HG03135 (cell line): ENCODE data around the gene C17orf50.

Source experiments
- ATAC-seq: cut with Tn5 transposase; IDR thresholded peaks from one replicate; pipeline ENCODE4 v1.9.1; 2021; ENCODE audit warnings: mild to moderate bottlenecking, moderate library complexity; ENCODE audit not compliant: unreplicated experiment

The C17orf50 gene

DNA sequence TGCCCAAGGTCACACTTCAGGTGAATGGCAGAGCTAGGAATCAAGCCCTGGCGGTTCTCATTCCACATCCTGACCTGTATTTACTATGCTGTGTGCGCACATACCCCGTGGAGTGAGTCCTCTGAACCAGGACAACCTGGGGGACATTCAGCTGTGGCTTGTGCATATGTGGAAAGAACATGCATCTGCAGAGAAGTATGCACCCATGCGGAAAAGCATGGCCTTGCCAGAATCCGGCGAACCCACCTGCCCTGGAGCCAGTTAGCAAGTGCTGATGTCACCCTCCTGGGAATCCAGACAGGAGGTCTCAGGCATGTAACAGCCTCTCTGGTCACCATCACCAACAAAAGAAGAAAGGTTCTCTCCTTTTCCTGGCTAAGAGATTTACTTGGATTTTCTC lies 27.3 kb upstream of the C17orf50 start:
- no peak for ATAC-seq

DNA sequence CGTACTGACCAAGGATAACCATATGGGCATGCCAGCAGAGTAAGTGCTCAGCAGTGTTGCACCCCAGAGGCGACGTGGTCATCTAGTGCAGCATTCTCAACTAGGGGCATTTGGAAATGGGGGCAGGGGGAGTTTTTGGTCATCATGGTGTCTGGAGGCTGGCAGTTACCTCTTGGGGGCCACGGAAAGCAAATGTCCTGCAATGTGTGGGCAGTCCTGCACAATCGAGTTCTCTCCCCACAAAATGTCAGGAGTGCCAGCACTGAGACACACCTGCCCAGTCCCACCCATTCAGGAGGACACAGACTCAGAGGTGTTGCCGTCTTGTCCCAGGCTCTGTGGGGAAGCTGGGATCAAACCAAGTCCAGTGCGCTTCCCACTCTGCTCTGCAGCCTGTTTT lies 26.3 kb upstream of the C17orf50 start:
- no peak for ATAC-seq

DNA sequence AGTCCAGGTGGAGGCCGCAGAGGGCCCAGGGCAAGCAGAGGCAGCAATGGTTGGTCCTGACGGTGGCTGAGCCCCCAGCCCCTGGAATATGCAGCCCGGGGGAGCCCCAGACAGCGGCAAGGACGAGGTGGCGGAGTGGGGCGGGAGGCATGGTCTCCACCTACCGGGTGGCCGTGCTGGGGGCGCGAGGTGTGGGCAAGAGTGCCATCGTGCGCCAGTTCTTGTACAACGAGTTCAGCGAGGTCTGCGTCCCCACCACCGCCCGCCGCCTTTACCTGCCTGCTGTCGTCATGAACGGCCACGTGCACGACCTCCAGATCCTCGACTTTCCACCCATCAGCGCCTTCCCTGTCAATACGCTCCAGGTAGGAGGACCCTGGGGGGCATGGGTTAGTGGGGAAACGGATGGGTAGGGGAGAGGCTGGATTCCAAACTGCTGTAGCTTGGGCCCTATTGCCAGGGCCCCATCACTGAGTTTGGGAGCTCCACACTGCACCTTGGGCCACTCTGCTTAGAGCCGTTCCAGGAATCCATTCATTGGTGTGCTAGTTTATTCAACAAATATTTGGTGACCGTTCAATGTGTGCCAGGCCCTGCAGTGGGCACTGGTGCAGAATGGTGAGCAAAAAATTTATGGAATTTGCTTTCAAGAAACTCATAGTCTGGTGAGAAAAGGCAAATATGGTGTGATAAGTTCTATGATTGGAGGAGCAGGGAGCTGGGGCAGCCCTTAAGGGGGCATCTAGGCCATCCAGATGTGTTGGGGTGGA lies 25.5 kb upstream of the C17orf50 start:
- ATAC-seq = no peak

DNA sequence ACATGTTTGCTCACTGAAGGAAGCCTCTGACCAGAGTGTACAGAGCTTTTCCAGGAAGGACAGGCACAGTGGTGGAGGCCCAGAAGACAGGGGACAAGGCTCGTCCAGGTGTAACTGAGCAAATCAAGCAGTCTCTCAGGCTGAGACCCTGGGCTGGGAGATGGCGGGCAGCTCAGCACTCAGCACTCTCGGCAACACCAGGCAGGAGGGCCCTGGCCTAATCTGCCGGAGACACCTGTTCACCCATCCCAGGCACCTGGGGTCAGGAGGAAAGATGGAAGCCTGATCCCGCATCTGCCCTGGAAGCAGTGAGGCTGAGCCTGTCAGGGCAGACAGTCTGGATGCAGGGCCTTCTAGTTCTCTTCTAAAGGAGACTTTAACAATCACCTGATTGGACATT lies 24.5 kb upstream of the C17orf50 start:
- ATAC-seq = no peak

GRCh38 chr17:35738519-35739133 lies 22.1 kb upstream of the C17orf50 start:
- ATAC-seq = no peak

- ATAC-seq = no peak
These were observed 20.5 kb upstream of the C17orf50 start for GRCh38 chr17:35740216-35740615.

DNA sequence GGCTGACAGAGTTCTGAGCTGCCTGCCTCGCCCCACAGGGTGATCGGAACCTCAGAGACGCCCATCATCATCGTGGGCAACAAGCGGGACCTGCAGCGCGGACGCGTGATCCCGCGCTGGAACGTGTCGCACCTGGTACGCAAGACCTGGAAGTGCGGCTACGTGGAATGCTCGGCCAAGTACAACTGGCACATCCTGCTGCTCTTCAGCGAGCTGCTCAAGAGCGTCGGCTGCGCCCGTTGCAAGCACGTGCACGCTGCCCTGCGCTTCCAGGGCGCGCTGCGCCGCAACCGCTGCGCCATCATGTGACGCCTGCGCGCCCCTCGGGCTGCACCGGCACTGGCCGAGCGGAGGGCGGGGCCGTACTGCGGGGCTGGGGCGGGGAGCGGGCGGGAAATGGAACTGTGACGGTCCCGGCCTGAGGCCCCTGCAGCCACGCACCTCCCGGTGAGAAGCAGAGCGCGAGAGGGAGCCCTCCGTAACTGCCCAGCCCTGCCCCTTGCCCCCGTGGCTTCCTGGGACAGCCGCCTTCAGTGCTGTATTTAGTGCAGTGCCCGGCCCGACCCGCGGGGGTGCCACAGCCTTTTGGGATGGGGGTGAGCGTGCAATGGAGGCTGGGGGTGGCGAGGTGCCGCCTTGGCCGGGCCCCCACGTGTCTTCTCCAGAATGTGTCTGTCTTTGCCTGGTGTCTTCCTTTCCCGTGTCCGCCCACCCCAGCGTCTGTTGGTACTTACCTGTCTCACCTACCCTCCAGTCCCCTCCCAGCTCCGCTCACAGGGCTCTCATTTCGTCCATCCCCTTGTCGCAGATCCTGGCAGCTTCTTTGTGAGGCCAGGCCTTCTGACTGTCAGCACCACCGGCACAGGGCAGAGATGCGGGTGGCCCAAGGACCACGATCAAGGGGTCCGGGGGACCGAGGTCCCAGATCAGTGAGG lies 19.4 kb upstream of the C17orf50 start:
- ATAC-seq = no peak

DNA sequence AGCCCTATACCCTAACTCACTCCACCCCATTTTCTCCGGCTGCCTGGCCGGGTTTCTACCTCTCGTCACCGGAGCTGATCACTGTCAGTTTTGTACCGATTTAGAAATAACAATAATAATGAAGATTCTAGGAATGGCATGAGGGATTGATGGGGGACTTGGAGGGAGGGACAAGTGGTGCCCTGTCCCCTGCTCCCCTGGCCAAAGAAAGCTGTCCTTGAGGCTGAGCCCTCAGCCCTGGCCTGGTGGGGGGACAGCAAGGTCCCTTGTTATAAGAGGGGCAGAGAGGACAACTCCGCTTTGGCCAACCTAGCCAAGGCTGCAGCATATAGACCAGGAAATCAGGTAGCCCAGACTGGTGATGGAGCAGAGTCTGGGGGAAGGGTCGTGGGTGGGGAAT lies 18.2 kb upstream of the C17orf50 start:
- no peak for ATAC-seq

DNA sequence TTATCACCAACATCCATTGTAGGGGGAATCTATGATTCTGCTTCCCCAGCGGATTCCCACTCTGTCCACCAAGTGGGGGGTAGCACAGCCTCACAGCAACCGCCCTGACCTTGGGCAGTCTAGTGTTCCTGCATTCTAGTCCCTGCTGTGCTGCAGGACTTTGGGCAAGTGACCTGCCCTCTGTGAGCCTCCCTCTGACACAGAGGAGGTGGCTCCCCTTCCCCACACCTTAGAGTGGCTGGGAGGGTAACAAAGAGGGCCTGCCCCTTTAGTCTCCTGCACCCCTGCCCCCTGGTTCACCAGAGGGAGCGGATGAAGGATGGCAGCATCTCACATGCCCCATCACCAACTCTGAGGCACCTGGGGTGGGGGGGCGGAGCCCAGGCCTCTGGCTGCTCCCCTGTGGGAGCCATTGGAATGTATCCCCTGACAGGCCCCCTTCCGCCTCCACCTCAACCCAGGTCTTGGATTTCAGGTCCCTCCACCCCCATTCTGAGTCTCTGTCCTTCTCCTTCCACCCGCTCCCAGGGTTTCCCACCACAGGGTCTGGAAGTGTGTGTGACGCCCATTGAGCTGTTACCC lies 17.7 kb upstream of the C17orf50 start:
- no peak for ATAC-seq

DNA sequence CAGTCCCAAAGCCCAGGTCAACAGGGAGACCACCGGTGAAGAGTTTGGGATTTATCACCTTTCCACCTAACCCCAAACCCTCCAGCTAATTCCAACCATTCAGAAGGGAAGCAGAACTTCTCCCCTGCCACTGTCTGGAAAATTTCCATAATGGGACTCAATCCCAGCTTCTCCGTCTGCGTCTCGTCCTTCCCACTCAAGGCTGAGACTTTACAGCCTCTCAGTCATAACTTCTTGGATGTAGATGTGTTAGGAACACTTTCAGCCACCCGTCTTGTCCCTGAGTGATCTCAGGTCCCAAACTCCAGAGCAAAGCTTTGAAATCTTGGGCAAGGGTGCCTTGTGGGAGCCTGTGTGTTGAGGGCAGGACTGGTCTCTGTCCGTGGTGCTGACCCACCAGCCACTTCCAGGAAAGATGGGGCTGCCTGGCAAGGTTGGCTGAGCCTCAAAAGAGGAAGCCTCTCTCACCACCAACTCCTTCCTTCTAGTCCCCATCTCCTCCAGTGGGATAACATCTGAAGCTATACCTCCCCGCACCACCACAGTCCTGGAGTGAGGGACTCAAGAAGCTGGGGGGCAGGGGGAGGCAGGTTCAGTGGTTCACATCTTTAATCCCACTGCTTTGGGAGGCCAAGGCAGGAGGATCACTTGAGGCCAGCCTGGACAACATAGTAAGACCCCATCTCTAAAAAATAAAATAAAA lies 16.9 kb upstream of the C17orf50 start:
- no peak for ATAC-seq

GRCh38 chr17:35744830-35745229 lies 15.9 kb upstream of the C17orf50 start:
- ATAC-seq = no peak

DNA sequence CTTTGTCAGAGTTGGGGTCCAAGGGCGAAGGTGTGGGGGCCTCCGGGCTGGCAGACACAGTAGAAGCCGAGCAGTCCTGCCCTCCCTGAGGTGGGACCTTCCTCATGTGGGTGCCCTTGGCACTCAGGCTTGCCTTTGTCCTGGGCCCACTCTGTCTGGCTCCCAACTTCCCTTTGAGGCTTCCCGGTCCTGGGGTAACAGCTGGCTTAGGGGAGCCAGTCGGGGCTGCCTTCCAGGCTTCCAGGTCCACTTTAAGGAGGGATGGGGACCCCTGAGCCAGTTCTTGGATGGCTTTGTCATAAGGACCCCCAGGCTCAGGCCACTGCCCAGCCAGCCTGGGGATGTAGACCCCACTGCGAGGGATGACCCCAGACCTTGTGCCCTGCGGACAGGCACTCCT lies 15.4 kb upstream of the C17orf50 start:
- no peak for ATAC-seq

- ATAC-seq = no peak
These were observed 14.9 kb upstream of the C17orf50 start for GRCh38 chr17:35745749-35746320.

- no peak for ATAC-seq
These were observed 13.1 kb upstream of the C17orf50 start for GRCh38 chr17:35747540-35748017.

DNA sequence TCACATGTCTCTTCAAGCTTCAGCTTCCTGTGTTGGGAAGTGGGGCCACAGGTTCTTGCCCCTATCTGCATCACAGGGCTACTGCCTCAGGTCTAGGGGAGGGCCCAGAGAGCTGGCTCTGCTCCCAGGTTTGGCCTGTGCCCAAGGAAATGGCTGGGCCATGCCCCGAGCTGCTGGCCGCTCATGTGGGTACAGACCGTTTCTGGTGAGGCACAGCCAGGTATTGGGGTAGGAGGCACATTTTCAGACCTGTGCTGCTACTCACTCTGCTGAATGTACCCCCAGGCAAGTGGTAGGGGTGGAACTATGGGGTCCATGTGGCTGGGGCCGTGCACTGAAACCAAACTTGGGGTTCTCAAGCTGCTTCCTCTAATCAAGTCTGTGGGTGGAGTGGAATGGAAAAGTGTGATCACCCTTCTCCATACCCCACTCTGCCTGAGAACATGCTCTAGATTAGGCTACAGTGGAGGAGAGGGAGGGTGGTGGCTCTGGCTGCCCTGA lies 12.3 kb upstream of the C17orf50 start:
- no peak for ATAC-seq

DNA sequence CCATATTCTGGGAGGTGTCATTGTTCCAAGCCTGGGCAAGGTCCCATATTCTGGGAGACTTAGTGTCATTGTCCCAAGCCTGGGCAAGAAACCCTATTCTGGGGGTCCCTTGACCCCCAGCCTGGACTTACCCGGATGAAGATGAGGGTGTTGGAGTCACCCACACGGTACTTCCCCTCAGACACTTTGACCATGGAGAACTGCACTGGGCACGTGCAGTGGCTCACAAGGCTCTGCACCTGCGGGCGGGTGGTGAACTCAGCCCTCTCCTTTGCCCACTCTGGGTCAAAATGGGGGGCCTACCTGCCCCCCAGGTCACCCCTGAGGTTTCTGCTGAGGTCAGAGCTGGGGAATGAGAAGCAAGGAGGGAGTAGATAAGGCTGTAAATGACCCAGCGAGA lies 11.7 kb upstream of the C17orf50 start:
- ATAC-seq = no peak

- no peak for ATAC-seq
These were observed 10.9 kb upstream of the C17orf50 start for GRCh38 chr17:35749560-35750412.

GRCh38 chr17:35750526-35751395 lies 9.9 kb upstream of the C17orf50 start:
- ATAC-seq = no peak
